ENCODE measurements around the gene MACROD2.
"Not testable (repeated sequence)": the region's sequence is repeated elsewhere in the genome, so short reads cannot be mapped to it uniquely, and the experiment has no call there.

Gene MACROD2

DNA sequence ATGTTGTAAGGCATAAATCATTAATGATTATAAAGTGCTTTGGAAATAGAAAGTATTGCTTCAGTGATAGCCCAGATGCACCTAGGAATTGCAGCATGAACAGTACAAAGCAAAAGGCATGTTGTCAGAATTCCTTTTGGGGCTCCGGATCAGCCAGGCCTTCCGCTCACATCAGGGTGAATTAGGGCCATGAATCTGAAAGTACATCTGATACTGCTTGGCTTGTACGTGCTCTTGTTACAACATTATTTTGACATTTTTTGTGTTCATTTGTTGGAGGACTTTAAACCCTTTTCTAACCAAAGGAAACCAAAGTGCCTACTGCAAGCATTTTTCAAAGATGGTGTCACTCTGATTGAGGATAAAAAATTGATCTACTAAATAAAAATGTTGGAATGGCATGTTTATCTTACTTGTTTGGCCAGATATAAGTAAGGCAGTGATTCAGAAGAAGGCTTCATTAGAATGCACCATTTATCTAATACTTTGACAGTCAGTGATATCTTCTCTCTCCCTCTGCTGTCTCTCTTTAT lies 1347.7 kb downstream of the MACROD2 start:
- Mint-ChIP-seq H3K4me3 (no peak overlapping the region), H3K27ac (no peak overlapping the region), H3K27me3 (no peaks in the 10 kb centered on the region), H3K9me3 (ENCODE audit: low read depth) (no peaks in the 10 kb centered on the region), H3K36me3 (no peaks in the 10 kb centered on the region), H3K4me1 (ENCODE audit: low read depth) (no peaks in the 10 kb centered on the region)

DNA sequence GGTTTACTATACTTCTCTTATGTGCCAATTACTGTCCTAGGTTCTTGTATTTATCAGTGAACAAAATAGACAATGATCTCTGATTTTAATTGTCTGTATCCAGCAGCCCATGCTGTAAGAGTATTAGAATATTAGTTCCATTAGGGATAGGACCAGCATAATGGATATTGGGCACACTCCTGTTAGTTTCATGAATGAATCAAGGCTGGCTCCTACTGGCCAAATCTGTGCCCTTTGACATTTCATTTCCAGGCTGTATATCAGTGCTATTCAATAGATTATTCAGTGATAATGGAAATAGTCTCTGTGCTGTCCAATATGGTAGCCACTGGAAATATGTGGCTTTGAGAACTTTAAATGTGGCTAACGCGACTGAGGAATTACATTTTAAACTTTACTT lies 1350.0 kb downstream of the MACROD2 start:
- H3K27me3 Mint-ChIP-seq, result no peaks in the 10 kb centered on the region
- H3K36me3 Mint-ChIP-seq, result no peaks in the 10 kb centered on the region
- H3K9me3 Mint-ChIP-seq (ENCODE audit: low read depth), result no peaks in the 10 kb centered on the region
- H3K4me3 Mint-ChIP-seq, result no peak overlapping the region
- no peak overlapping the region for H3K27ac Mint-ChIP-seq
- no peaks in the 10 kb centered on the region for H3K4me1 Mint-ChIP-seq (ENCODE audit: low read depth)

DNA sequence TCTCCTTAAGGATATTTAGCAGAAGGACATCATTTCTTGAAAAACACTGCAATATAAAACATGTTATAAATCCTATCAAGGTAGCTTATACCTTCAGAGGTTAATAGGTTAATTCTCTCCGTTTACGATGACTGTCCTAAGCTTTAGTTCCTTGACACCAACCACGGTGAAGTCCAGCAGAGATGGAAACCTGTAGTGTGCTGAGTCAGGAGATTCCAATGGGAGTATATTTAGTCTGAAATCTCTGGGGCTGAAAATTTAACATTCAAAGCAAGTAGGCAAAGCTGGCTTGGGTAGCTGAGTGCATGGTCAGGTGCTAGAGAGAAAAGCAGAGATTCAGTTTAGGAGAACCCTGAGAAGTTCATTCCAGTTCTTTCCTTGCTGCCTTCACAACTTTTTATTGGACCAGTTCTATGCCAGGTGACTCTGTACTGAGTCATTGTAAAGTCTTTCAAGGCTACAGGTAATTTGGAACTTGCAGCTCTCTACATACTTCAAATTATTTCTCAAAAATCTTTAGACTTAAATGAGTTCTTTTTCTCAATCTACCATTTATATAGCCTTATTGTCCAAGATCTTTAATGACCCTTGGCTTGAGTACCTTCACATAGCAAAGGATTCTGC lies 1351.5 kb downstream of the MACROD2 start:
- Mint-ChIP-seq H3K27ac (no peak overlapping the region), H3K27me3 (no peaks in the 10 kb centered on the region), H3K36me3 (no peaks in the 10 kb centered on the region), H3K9me3 (ENCODE audit: low read depth) (no peaks in the 10 kb centered on the region), H3K4me1 (ENCODE audit: low read depth) (no peaks in the 10 kb centered on the region), H3K4me3 (no peak overlapping the region)

DNA sequence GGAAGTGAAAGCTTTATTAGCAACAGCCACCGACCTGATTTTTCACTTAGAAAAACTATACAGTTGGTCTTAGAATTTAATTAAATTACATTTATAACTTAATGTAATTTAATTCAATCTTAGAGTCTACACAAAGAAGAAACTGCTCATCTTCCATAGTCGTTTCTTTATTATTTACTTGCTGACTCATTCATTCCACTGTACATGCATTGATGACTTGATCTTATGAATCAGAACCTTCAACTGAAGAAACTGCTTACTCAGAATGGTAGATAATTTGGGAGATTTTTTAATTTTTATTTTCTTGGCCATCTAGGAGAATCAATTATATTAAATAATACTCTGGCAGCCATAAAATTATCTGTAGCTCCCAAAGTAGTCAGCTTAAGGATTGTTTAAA lies 1363.7 kb downstream of the MACROD2 start:
- Mint-ChIP-seq H3K4me3 (no peak overlapping the region), H3K36me3 (no peaks in the 10 kb centered on the region), H3K9me3 (ENCODE audit: low read depth) (peaks cover 4% of the 10 kb centered on the region), H3K4me1 (ENCODE audit: low read depth) (no peaks in the 10 kb centered on the region), H3K27me3 (no peaks in the 10 kb centered on the region), H3K27ac (no peak overlapping the region)

DNA sequence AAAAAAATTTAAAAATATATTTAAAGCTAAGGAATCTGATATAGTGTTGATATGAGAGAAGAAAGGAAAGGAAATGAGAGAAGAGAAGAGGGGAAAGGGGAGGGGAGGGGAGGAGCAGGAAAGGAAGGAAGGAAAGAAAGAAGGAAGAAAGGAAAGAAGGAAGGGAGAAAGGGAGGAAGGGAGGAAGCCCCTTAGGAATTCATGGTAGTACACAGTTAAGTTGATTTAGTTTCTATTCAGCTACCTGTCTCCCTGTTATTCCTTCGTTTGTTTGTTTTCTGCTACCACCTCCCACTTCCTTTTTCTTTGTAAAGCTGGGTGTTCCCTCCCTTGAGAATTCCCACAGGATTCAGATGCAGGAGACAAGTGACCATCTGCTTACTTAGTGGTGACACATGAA lies 1367.5 kb downstream of the MACROD2 start:
- Mint-ChIP-seq H3K4me1 (ENCODE audit: low read depth) (no peaks in the 10 kb centered on the region), H3K4me3 (no peak overlapping the region), H3K27ac (no peak overlapping the region), H3K9me3 (ENCODE audit: low read depth) (peaks cover 4% of the 10 kb centered on the region), H3K36me3 (no peaks in the 10 kb centered on the region), H3K27me3 (no peaks in the 10 kb centered on the region)

GRCh38 chr20:15364781-15365180 lies 1369.5 kb downstream of the MACROD2 start:
- Mint-ChIP-seq H3K36me3 (no peaks in the 10 kb centered on the region), H3K4me1 (ENCODE audit: low read depth) (no peaks in the 10 kb centered on the region), H3K27ac (no peak overlapping the region), H3K4me3 (no peak overlapping the region), H3K9me3 (ENCODE audit: low read depth) (peaks cover under 1% of the 10 kb centered on the region), H3K27me3 (no peaks in the 10 kb centered on the region)

- Mint-ChIP-seq H3K36me3 (no peaks in the 10 kb centered on the region), H3K27me3 (no peaks in the 10 kb centered on the region), H3K4me3 (no peak overlapping the region), H3K9me3 (ENCODE audit: low read depth) (peaks cover 6% of the 10 kb centered on the region), H3K27ac (no peak overlapping the region), H3K4me1 (ENCODE audit: low read depth) (no peaks in the 10 kb centered on the region)
These were observed 1375.1 kb downstream of the MACROD2 start for GRCh38 chr20:15370370-15370769.

- Mint-ChIP-seq H3K9me3 (ENCODE audit: low read depth) (peaks cover 9% of the 10 kb centered on the region), H3K27me3 (no peaks in the 10 kb centered on the region), H3K4me3 (no peak overlapping the region), H3K4me1 (ENCODE audit: low read depth) (no peaks in the 10 kb centered on the region), H3K27ac (no peak overlapping the region), H3K36me3 (no peaks in the 10 kb centered on the region)
These were observed 1379.4 kb downstream of the MACROD2 start for GRCh38 chr20:15374682-15375081.

DNA sequence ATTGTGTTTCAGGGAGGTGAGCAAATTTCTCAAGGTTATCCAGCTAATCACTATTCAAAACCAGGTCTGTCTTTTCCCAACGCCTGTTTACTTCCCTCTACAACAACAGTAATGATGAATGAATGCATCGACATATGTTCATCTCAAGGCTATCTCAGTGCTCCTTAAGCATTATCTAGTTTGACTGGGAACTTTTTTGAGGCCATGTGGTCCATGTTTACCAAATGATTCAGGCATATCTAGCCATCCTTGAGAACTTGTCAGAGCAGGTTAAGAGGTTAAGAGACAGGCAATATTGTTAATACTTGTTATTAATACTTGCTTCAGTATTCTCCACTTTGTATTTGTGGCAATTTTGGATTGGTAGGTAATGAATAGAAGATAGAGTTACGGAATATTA lies 1380.5 kb downstream of the MACROD2 start:
- no peaks in the 10 kb centered on the region for H3K36me3 Mint-ChIP-seq
- H3K27me3 Mint-ChIP-seq, result no peaks in the 10 kb centered on the region
- H3K4me3 Mint-ChIP-seq, result no peak overlapping the region
- no peak overlapping the region for H3K27ac Mint-ChIP-seq
- peaks cover 6% of the 10 kb centered on the region for H3K9me3 Mint-ChIP-seq (ENCODE audit: low read depth)
- H3K4me1 Mint-ChIP-seq (ENCODE audit: low read depth), result no peaks in the 10 kb centered on the region

GRCh38 chr20:15377603-15378002 lies 1382.3 kb downstream of the MACROD2 start:
- H3K36me3 Mint-ChIP-seq; H3K9me3 Mint-ChIP-seq (ENCODE audit: low read depth); H3K27me3 Mint-ChIP-seq; H3K4me1 Mint-ChIP-seq (ENCODE audit: low read depth); H3K4me3 Mint-ChIP-seq; H3K27ac Mint-ChIP-seq: not testable (repeated sequence)

- H3K27ac Mint-ChIP-seq, result no peak overlapping the region
- H3K27me3 Mint-ChIP-seq, result no peaks in the 10 kb centered on the region
- no peaks in the 10 kb centered on the region for H3K36me3 Mint-ChIP-seq
- H3K4me1 Mint-ChIP-seq (ENCODE audit: low read depth), result no peaks in the 10 kb centered on the region
- no peak overlapping the region for H3K4me3 Mint-ChIP-seq
- H3K9me3 Mint-ChIP-seq (ENCODE audit: low read depth), result peaks cover 6% of the 10 kb centered on the region
These were observed 1382.8 kb downstream of the MACROD2 start for GRCh38 chr20:15378151-15378550.

DNA sequence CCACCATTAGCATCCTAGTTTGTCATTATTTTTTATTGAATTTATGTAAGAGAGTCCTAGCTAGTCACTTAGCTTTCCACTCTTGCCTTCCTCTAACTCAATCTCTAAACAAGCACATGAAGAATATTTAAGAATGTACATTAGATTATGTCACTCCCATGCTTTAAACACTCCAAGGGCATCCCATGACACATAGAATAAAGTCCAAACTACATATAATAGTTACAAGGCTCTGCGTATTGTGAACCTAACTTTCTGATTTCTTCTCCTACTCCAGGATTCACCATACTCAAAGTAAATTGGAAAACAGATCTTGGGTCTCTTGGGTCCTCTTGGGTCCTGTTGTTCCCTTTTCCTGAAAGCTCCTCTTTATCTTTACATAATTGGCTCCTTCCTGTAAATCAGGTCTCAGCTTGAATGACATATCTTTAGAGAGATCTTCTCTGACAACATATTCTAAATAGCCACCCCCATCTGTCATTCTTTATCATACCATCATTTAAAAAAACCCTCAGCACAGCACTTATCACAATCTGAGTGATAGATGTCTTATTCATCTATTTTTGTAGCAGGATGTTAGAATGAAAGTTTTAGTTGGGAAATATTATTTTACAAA lies 1384.5 kb downstream of the MACROD2 start:
- no peak overlapping the region for H3K4me3 Mint-ChIP-seq
- H3K27ac Mint-ChIP-seq, result no peak overlapping the region
- no peaks in the 10 kb centered on the region for H3K4me1 Mint-ChIP-seq (ENCODE audit: low read depth)
- no peaks in the 10 kb centered on the region for H3K27me3 Mint-ChIP-seq
- H3K36me3 Mint-ChIP-seq, result no peaks in the 10 kb centered on the region
- peaks cover 3% of the 10 kb centered on the region for H3K9me3 Mint-ChIP-seq (ENCODE audit: low read depth)

- Mint-ChIP-seq H3K27ac (no peak overlapping the region), H3K4me1 (ENCODE audit: low read depth) (no peaks in the 10 kb centered on the region), H3K36me3 (no peaks in the 10 kb centered on the region), H3K9me3 (ENCODE audit: low read depth) (peaks cover 3% of the 10 kb centered on the region), H3K4me3 (no peak overlapping the region), H3K27me3 (no peaks in the 10 kb centered on the region)
These were observed 1385.5 kb downstream of the MACROD2 start for GRCh38 chr20:15380770-15381169.

DNA sequence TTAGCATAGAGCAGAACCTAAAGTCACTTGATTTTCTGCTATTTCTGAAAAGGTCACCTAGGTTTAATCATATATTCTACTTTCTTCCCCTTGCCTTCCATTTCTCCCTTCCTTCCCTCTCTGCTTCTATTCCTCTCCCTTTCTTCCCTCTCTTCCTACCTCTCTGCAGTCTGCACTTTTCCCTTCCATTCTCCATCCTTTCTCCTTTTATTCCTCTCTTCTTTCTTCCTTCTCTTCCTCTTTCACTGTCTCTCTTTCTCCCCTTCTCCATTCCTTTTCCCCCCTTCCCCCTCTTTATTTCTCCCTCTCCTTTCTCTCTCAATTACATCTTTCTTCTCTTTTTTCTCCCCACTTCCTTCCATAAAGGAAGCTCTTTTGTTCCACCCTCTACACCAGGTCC lies 1391.9 kb downstream of the MACROD2 start:
- peaks cover 10% of the 10 kb centered on the region for H3K9me3 Mint-ChIP-seq (ENCODE audit: low read depth)
- no peak overlapping the region for H3K4me3 Mint-ChIP-seq
- no peaks in the 10 kb centered on the region for H3K27me3 Mint-ChIP-seq
- H3K27ac Mint-ChIP-seq, result no peak overlapping the region
- no peaks in the 10 kb centered on the region for H3K4me1 Mint-ChIP-seq (ENCODE audit: low read depth)
- no peaks in the 10 kb centered on the region for H3K36me3 Mint-ChIP-seq

- Mint-ChIP-seq H3K27ac (no peak overlapping the region), H3K4me1 (ENCODE audit: low read depth) (no peaks in the 10 kb centered on the region), H3K27me3 (no peaks in the 10 kb centered on the region), H3K9me3 (ENCODE audit: low read depth) (peaks cover 8% of the 10 kb centered on the region), H3K36me3 (no peaks in the 10 kb centered on the region), H3K4me3 (no peak overlapping the region)
These were observed 1400.1 kb downstream of the MACROD2 start for GRCh38 chr20:15395457-15395856.

GRCh38 chr20:15396026-15396425 lies 1400.7 kb downstream of the MACROD2 start:
- H3K27ac Mint-ChIP-seq, result no peak overlapping the region
- H3K4me3 Mint-ChIP-seq, result no peak overlapping the region

More at GRCh38 chr20:15396026-15396425, 1400.7 kb downstream of the MACROD2 start:
- Mint-ChIP-seq H3K4me1 (ENCODE audit: low read depth) (no peaks in the 10 kb centered on the region), H3K9me3 (ENCODE audit: low read depth) (peaks cover 8% of the 10 kb centered on the region), H3K36me3 (no peaks in the 10 kb centered on the region), H3K27me3 (no peaks in the 10 kb centered on the region)
